Erythroblast (primary cell): ENCODE data around the gene FRZB.
"Not testable (repeated sequence)": the region's sequence is repeated elsewhere in the genome, so short reads cannot be mapped to it uniquely, and the experiment has no call there.

Source experiments
- DNase-seq, 2 experiments: peaks; one replicate each; lab custom pipeline; 2025; lab: John Stamatoyannopoulos, UW
- GATA1 ChIP-seq: IDR thresholded peaks from 2 replicates; pipeline ENCODE4 v1.6.1; 2011; ENCODE audit warnings: low read depth, mild to moderate bottlenecking, control low read depth, low read length, moderate library complexity
- POLR2A ChIP-seq: IDR thresholded peaks from 2 replicates; pipeline ENCODE4 v1.6.1; 2011; ENCODE audit warnings: mild to moderate bottlenecking, low read length

Gene FRZB

GRCh38 chr2:182898718-182899117 lies 32.3 kb upstream of the FRZB start:
- TF ChIP-seq GATA1: no peak
- TF ChIP-seq POLR2A: no peak
- DNase-seq: no peak

DNA sequence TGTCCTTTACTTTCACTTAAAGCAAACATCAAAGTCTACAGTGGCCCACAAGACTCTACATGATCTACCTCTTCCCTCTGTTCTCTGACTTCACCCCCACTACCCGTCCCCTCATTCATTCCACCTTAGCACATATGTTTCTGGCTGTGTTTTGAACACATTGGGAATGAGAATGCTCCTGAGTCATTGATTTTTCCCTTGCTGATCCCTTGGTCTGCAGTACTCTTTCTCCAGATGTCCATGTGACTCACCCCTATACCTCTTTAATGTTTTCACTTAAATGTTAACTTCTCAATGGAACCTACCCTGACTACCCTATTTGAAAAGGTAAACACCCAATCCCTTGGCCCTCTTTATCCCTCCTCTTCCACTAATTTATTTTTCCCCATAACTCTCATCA lies 30.7 kb upstream of the FRZB start:
- TF ChIP-seq POLR2A: no peak
- no peak for DNase-seq

- TF ChIP-seq POLR2A (no peak), GATA1 (no peak)
These were observed 29.4 kb upstream of the FRZB start for GRCh38 chr2:182895798-182896197.

GRCh38 chr2:182895169-182895568 lies 28.7 kb upstream of the FRZB start:
- DNase-seq: no peak
- no peak for TF ChIP-seq GATA1
- no peak for TF ChIP-seq POLR2A

More at GRCh38 chr2:182895798-182896197, 29.4 kb upstream of the FRZB start:
- no peak for DNase-seq

GRCh38 chr2:182894174-182894573 lies 27.7 kb upstream of the FRZB start:
- TF ChIP-seq POLR2A (no peak), GATA1 (no peak)
- no peak for DNase-seq

GRCh38 chr2:182893666-182894065 lies 27.2 kb upstream of the FRZB start:
- TF ChIP-seq GATA1: no peak
- TF ChIP-seq POLR2A: no peak
- no peak for DNase-seq

DNA sequence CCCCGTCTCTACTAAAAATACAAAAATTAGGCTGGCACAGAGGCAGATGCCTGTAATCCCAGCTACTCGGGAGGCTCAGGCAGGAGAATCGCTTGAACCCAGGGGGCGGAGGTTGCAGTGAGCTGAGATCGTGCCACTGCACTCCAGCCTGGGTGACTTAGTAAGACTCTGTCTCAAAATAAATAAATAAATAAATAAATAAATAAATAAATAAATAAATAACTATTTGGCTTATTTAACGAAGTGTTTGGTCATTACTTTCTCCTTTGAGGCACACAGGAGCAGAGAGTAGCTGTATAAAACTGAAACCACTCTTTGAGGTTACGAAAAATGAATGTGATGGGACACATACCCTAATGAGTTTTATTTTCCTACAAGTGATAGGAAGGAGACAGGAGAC lies 26.6 kb upstream of the FRZB start:
- not testable (repeated sequence) for DNase-seq

DNA sequence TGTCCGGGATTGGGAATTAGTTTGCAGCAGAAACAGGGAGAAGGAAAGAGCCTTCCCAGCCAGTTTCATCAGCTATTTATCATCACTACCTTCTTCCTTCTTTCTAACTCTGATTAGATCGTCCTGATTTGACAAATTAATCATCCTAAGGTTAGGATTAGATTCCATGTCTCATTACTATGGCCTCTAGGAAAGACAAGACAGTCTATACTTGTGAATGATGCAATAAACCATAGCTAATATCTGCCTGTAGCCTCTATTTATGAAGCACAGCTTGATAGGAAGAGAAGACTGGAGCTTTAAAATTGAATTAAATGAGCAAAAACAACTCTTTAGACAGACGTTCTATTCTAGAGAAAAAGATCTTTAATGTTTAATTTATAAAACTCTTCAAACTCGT lies 25.2 kb upstream of the FRZB start:
- no peak for DNase-seq
- TF ChIP-seq GATA1: no peak
- TF ChIP-seq POLR2A: no peak

DNA sequence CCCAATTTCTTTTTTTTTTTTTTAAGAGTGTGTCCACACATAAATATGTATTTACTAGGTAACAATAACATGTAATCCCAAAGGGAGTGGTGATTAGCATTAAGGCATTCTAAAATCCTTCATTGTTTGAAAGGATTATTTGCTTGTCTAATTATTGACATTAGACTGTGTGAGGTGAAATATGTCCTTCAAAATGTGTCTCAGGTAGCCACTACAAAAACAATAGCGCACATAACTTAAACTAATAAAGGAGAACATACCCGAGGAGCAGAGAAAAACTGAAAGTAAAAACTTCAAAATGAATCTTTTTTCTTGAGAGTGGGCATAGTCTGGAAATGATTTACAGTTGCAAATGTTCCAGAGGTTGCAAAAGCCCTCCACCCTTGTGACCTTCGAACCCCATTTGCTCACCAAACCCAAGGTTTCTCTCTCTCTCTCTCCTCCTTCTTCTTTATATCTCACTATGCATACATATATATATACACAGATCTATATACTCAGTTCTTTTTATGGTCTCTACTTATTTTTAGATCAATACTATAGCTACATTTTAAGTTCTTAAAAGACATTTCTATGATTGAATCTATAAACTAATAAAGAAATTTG lies 24.4 kb upstream of the FRZB start:
- no peak for TF ChIP-seq GATA1
- no peak for TF ChIP-seq POLR2A
- DNase-seq: no peak

DNA sequence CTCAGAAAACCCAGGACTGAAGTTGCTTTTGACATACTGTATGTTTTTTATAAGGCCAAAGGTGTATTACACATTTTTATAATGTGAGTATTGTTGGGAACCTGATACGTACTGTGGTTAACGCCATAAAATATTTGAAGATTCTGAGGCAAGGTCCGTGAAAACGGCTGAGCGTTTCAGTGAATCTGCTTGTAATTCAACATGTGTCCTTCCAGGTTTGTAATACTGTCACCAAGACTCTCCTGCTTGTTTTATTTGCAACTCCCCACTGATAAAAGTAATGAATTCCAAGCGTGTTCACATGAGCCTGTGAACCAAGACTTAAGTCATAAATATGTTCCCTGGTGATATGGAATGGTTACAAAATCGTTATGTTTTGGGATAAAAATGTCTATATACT lies 23.9 kb upstream of the FRZB start:
- TF ChIP-seq GATA1: no peak
- no peak for TF ChIP-seq POLR2A
- DNase-seq: no peak

GRCh38 chr2:182887753-182888415 lies 21.4 kb upstream of the FRZB start:
- DNase-seq: no peak
- TF ChIP-seq POLR2A (no peak), GATA1 (no peak)

GRCh38 chr2:182887093-182887492 lies 20.7 kb upstream of the FRZB start:
- TF ChIP-seq POLR2A (no peak), GATA1 (no peak)
- no peak for DNase-seq

- no peak for TF ChIP-seq POLR2A
- TF ChIP-seq GATA1: no peak
These were observed 19.3 kb upstream of the FRZB start for GRCh38 chr2:182885771-182886170.

DNA sequence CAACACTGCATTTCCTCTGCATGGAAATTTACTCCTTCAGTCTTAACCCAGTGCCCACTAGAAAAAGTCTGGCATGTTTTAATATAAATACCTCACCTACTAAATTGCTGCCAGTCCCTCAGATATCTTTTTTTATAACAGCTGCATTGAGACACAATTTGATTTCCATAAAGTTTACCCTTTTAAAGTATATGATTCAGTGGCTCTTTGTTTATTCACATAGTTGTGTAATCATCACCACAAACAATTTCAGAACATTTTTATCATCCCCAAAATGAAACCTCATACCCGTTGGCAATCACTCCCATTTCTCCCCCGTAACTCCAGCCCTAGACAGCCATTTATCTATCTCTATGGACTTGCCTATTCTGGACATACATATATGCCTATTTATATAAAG lies 17.0 kb upstream of the FRZB start:
- TF ChIP-seq POLR2A (no peak), GATA1 (no peak)

More at GRCh38 chr2:182885771-182886170, 19.3 kb upstream of the FRZB start:
- DNase-seq: no peak

GRCh38 chr2:182880100-182880499 lies 13.7 kb upstream of the FRZB start:
- DNase-seq: not testable (repeated sequence)

More for the DNA sequence above, 17.0 kb upstream of the FRZB start:
- DNase-seq: no peak

DNA sequence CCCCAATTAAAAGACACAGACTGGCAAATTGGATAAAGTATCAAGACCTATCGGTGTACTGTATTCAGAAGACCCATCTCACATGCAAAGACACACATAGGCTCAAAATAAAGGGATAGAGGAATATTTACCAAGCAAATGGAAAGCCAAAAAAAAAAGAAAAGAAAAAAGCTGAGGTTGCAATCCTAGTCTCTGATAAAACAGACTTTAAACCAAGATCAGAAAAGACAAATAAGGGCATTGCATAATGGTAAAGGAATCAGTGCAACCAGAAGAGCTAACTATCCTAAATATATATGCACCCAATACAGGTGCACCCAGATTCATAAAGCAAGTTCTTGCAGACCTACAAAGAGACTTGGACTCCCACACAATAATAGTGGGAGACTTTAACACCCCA lies 10.2 kb upstream of the FRZB start:
- not testable (repeated sequence) for DNase-seq
